Neural cell (in vitro differentiated cells): ENCODE results near the gene ZMYND19.

Experiments used
- CTCF ChIP-seq: fragments of 450-650 bp; IDR thresholded peaks from 2 replicates; pipeline ENCODE4 v1.5.1; 2014; ENCODE audit warnings: antibody characterized with exemption, mild to moderate bottlenecking, moderate library complexity; ENCODE audit not compliant: poor library complexity, severe bottlenecking
- EP300 ChIP-seq: fragments of 450-650 bp; conservative IDR thresholded peaks from 2 replicates; pipeline ENCODE4 v1.6.1; 2014; ENCODE audit warnings: antibody characterized with exemption, mild to moderate bottlenecking, moderate library complexity; ENCODE audit not compliant: poor library complexity, severe bottlenecking
- EZH2 ChIP-seq: fragments of 200-600, 300-800 bp; shearing (Covaris generic), sonication (generic); IDR thresholded peaks from 2 replicates; pipeline ENCODE4 v1.6.1; 2014; ENCODE audit warnings: antibody characterized with exemption, low read length, borderline replicate concordance, mild to moderate bottlenecking; ENCODE audit not compliant: insufficient read depth, poor library complexity, severe bottlenecking
- POLR2AphosphoS5 ChIP-seq: IDR thresholded peaks from 2 replicates; pipeline ENCODE4 v1.6.1; 2012
- REST ChIP-seq: IDR thresholded peaks from 2 replicates; pipeline ENCODE4 v1.6.1; 2012; ENCODE audit warnings: borderline replicate concordance
- SMC3 ChIP-seq: fragments of 450-650 bp; conservative IDR thresholded peaks from 2 replicates; pipeline ENCODE4 v1.6.1; 2014; ENCODE audit warnings: antibody characterized with exemption, mild to moderate bottlenecking, moderate library complexity; ENCODE audit not compliant: poor library complexity

- TF ChIP-seq CTCF (no peak), SMC3 (no peak), EZH2 (no peak), EP300 (no peak), REST (no peak), POLR2AphosphoS5 (no peak)
These were observed 17.0 kb upstream of the ZMYND19 start for GRCh38 chr9:137607141-137607857.
